Suppressor macrophage treated with lipopolysaccharide for 1 hour (primary cell): ENCODE results near the gene BCOR.

Source experiments
- DNase-seq, 3 donors: peaks; one replicate each; pipeline ENCODE4 v3.0.0-alpha.2; 2020 to 2022

The BCOR gene

DNA sequence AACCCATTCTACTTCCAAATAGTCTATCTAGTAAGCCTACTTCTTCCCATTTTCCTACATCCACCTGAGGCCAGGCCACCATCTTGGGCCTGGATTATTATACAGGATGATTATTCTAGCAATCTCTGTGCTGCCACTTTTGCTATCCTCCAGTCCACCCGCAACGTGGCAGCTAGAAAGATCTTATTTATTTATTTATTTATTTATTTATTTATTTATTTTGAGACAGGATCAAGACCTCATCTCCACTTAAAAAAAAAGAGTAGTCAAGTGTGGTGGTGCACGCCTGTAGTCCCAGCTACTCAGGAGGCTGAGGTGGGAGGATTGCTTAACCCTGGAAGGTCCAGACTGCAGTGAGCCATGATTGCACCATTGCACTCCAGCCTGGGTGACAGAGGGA lies 15.2 kb upstream of the BCOR start:
- peak in 1 of 3 donors; percentile 33 for DNase-seq

DNA sequence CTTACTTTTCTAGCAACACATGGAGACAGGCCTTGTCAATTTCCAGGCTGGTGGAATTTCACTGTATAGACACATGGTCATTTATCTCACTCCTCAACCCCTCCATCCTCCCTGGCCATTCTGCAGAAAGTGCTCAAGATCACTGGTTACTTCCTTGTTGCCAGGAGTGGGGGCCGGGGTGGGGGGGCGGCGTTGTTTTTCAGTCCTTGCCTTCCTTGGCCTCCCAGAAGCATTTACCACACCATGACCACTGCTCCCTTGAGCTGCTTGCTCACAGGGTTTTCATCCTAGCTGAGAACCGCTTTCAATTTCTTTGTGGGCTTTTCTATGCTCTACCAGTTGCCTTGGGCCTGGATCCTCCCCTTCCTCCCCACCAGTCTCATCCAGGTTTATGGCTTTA lies 14.1 kb upstream of the BCOR start:
- DNase-seq, result no peak

DNA sequence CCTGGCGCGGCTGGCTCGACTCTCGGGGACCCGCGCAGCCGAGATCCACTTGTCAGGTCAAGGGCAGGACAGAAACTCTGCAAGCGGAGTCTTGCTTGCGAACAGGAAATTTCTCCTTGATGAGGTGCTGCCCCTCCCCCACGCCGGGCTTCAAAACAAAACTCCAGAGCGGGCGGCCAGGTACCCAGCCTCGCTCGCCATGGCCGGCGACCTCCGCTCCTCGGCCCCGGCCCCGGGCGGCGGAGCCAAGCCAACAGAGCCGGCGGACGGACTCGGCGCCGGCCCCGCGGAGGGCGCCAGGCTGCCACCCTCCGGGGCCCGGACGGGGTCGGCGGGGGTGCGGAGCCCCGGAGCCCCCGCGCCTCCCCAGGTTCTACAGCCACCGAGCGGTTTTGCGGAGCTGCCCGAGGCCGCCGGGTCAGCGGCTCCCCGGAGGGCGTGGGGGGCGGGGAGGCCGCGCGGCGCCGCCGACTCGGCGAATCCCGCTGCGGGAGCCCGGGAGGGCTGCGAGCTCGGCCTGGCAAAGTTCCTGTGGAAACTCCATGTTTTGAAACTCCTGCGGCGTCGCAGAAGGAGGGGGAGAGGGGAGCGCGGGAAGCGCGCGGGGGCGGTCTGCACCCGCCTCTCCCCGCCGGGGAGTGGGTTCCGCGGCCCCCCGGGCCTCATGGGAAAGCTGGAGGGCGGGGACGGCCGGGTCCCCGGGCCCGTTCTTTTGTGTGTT lies 11.7 kb upstream of the BCOR start:
- peak; percentile 70 to 79 (median 76) for DNase-seq

DNA sequence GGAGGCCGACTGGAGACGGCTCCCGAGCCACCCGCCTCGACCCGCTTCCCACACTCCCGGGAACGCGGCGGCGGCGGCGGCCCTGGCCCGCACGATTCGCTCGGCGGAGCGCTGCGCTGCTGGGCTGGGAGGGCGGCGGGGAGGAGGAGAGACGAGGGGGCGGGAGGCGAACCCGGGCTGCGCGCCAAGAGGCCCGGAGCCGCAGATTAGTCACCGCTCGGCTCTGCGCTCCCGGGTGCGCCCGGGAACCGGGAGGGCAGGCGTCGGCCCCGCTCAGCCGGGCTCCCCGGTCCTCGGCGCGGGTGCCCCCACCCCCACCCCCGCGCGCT lies 11.2 kb upstream of the BCOR start:
- DNase-seq, result peak; percentile 72 to 88 (median 79)

DNA sequence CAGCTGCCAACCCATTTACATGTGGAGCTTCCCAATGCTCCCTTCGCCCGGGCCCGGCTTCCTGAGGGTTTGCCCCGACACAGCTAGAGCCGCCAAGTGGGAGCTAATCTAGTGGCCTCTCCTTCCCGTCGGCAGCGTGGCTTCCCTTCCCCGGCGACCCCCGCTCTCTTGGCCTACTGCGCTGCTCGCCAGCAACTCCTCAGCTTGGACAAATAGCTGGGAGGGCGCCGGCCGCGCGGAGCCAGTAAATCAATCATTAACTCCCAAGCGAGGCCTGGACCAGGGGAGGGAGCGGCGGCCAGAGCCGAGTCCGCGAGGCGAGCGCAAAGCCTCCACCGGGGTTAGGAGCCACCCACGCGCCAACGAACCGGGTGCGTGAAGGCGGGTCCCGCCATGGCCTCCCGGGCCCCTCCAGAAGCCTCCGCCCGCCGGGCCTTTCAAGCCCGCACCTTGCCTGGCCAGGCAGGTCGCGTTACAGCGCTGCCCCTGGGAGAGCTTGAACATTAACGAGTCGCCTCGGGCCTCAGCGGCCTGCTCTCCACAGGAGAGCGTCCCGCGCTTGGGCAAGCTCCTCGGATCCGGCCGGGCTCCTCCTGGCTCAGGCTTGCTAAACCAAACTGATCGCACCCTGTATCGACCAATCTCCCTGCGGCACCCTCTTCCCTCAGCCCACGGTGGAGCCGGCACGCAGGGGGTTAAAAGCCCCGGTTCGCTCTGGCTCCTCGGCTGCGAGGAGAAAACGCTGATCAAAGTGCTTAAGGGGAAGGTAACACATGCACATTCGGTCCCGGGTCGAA lies 10.6 kb upstream of the BCOR start:
- DNase-seq, result no peak

DNA sequence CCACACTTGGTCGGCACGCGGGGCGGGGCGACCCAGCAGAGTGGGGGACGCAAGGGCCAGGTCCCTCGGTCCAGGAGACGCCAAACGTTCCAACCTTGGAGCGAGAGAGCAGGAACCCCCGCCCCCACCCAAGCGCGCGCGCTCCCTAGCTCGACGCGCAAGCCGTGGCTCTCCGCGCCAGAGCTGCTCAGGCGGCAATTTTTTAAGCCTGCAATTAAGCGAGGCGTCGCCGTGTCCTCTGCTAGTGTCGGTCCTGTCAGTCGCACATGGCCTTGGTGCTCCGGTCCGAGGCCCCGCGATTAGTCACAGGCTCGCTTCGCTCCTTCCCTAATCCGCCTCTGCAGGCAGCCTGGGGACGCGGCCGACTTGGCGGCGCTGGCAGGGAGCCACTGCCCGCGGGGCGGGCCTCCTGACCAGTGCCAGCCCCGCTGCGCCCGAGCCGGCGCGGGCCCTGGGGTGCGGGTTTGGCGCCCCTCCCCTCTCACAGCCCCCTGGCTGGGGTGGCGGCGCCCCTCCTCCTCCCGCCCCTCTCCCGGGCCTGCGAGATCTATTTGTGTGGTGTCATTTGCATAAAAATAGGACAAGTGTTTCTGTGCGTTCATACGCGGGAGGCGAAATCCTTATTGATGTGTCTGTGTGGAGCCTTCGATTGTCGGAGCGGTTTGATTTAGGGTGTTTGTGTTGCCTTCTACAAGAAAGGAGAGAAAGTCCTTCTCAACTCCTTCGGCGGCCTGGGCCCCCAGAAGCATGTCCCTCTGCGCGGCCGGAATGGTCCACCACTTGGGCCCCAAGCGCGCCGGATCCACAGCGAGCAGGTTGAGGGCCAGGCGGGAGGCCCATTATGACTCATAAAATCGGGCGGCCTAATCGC lies 9.8 kb upstream of the BCOR start:
- peak; percentile 84 to 88 (median 87) for DNase-seq

DNA sequence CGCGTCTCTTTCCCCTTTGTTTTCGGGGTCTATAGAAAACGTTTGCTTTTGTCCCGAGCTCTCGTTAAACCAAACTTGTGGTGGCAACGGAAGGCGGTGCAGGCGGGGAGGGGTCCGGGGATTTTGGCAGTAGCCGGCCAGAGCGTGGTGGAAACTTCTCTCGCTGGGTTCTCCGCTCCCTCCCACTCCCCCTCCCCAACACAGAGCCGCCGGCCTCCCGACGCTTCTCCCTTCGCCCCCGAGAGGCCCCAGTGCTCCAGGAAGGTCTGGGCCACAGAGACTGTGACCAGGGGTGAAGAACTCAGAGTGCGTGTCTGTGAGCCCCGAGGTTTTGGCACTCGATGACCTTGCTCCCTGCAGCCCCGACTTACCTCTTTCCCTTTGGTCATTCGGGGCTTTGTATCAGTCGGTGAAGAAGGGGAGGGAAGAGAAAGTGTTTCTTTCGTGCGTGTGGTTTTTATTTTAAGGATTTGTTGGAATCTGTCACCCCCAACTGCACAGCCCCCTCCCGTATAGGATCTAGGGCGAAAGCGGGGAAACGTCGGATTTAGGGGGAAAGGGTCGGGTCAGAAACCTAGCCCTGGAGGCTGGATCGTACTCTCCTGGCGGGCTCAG lies 9.0 kb upstream of the BCOR start:
- no peak for DNase-seq

DNA sequence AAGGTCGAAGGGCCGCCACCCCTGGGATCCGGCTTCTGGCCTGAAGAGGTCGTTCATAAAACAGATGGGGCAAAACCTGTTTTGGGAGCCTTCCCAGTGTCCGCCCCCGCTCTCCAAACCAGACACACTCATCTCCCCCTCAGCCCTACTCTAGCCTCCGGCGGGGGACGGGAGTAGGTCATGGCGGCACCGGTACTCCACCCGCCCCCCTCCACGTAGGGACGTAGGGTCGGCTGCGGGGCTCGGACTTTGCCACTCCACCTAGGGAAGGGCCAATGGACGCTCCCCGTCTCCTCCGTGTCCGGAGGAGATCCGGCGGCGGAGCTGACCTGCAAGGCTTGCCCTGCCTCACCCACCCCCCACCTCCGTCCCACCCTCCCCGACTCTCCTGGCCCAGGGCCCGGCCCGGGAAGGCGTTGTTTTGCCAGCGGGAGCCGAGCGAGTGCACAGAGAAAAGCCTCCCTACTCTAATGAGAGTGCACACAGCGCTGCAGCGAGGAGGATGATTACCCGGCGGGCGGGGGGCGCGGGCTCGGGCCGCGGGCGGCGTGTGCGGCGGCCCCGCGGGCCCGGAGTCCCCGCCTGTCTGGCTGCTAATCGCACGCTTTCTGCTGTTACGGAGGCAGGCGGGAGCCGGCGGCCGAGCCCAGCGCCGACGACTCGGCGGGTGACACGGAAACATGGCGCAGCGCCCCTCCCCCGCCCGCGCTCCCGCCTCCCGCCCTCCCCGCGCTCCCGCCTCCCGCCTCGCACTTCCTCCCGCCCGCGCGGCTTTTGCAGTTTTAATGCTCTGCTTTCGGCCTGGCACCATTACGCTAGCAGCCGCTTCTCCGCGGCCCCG lies 8.3 kb upstream of the BCOR start:
- DNase-seq, result peak; percentile 69 to 87 (median 80)

DNA sequence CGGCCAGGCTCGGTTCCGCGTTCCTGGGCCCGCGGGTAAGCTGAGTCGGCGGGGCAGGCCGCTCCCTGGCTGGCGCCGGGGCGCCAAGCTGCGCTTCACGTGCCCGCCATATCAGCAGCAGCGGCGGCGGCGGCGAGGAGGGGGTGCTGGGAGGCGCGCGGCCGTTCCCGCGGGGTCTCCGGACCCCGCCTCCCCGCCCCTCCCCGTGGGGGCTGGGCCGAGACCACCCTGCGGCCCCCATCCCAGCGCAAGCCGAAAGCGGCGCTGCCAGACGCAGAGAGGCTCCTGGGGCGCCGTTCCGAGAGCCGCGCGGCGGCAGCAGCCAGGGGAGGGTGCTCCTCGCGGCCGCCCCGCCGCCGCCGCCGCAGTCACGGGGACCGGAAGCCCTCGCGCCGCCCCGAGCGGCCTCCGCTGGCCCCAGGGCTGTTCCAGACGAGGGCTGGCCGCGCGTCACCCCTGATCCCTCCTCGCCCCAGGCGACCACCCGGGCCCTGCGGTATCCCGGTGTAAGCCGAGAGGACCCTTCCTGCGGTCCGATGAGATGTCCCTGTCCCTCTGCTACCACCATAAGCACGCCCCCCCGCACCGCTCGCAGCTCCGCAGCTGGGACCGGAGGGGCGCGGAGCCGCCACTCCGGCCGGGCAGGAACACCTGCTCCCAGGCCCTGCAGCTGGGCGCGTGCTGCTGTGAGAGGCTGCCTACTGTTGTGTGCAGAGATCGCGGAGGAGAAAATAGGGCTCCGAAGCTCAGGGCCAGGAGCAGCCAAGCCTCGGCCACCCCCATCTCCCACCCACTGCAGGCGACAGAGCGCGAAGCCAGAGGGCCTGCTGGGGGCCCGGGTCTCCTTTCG lies 7.5 kb upstream of the BCOR start:
- peak; percentile 39 to 74 (median 50) for DNase-seq

DNA sequence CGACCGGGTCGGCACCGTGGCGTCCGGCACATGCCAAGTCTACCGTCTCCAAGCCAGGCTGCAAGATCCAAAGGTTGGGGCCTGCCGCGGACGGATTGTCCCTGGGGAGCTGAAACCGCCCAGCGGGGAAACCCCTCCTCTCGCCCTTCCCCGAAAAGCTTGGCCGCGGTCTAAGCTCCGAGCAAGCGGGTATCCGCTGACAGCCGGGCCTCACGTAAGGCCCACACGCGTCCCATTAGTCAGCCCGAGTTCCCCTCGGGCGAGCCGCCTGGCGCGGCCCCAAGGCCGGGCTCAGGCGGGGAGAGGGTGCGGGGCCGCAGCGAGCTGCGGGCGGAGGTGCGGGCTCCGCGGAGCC lies 6.8 kb upstream of the BCOR start:
- DNase-seq, result peak; percentile 90 to 93 (median 92)

DNA sequence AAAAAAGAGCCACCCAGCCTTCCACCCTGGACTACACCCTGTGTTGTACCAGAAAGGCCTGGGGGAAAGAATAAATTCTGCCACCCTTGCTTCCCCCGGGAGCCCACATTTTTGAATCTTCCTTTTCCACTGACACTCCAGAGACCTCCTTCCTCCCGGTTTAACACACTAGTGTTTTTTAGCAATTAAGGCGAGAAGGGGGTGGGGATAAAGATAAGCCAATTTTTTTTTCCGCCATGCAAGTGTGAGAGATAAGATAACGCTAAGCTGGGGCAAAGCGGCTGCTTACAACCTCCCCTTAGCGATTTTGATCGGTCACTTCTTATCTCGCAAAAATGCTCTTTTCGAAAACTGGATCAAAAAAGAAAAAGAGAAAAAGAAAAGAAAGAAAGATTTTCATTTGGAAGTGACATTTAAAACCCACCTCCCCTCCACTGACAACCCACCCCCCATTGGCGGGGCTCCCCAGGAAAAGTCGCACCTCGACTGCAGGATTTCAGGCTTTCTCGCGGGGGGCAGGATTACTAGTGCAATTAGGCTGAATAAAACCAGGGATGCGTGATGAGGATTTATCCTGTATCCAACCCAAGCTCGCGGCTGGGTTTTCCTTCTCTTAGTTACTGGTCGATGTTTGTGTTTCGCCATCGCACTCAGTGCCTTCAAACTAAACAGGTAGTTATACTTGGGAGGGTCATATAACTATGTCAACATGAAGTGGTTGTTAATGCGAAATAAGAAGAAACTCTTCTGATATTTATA lies 6.0 kb upstream of the BCOR start:
- no peak for DNase-seq

DNA sequence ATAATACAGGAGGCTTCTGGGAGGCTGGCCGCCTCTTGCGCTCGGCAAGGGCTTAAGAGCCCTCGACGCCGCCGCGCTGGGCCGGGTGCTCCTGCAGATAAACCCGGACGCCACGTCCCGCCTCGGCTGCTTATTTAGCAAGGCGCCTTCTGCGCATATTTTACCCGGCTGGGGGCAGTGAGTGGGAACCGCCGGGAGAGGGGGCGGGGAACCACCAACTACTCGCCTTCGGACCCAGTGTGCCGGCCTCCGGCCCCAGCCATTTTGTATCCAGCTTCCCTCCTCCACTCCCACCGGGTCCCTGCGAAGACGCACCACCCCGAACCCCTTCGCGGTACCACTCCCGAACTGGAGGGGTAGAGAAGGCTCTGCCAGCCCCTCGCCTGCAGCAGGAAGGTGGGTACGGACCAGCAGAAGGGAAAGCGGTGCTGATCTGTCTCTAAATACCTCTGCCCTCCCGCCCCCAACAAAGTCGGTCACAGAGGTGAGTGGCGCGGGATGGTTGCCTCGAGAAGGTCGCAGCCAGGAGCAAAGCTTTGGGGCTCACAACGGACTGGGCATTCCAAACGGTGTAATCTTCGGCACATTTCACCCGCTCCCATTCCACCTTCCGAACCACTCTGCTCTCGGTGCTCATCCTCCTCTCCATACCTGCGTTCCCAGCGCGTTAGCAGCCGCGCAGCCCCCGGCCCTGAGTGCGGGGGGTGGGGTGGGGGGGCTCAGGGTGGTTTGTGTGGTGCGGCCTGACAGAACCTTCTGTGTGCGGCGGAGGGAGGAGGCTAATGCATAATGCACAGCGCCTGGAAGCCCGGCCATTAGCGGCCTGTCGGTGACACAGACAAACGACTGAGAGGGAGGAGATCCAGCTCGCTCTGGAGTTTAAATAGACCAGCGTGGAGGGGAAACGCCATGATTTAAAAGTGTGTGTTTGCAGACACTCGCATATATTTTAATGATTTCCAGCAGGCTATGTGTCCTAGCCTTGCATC lies 4.9 kb upstream of the BCOR start:
- DNase-seq, result no peak

DNA sequence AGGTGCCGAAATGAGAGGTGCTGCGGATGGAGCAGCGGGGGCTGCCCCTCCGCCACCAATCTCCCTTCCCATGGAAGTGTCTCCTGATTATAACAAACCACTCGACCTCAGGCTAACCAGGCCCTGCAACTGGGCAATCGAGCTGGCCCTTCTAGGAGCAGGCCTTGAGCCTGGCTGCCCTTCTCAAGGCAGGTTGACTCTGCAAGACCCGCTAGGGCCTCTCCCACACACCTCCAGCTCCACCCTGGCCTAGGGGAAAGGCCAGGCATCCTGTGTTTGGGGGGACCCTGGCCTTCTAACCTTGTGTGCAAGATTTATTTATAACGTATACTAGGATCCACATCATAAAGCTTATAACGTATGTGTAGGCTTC lies 3.7 kb upstream of the BCOR start:
- no peak for DNase-seq

DNA sequence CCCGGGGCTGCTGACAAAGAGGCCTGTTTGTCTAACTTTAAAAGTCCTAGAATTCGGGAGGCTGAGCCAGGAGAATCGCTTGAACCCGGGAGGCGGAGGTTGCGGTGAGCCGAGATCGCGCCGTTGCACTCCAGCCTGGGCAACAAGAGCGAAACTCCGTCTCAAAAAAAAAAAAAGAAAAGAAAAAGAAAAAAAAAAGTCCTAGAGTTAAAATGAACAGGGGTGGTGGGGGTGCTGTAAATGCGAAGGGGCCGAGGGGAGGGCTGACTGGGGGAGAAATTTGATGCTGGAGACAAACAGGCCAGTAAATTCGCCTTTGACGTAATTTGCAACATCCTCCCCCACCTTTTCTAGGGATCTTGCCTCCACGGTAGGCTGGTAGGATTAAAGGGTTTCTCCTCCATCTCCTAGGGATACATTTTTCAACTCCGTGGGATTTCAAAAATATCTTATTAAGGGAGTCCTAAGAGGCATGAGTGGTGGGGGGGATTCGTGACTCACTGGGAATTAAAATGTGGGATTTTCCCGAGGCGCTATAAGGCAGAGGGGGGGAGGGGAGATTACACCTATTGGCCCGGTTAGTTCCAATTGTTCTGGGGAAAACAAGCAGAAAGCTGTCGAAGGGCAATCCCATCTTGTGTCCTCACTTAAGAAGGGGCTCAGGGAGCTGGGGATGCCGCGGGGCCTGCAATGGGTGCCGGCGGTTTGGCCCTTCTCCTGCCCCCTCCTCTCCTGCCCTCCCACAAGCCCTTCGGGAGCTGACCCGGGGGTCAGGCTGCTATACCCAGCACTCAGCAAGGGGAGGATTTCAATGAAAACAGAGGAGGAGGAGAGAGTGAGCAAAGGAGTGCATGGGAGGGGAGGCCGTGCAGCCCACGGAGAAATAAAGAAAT lies 3.0 kb upstream of the BCOR start:
- no peak for DNase-seq

DNA sequence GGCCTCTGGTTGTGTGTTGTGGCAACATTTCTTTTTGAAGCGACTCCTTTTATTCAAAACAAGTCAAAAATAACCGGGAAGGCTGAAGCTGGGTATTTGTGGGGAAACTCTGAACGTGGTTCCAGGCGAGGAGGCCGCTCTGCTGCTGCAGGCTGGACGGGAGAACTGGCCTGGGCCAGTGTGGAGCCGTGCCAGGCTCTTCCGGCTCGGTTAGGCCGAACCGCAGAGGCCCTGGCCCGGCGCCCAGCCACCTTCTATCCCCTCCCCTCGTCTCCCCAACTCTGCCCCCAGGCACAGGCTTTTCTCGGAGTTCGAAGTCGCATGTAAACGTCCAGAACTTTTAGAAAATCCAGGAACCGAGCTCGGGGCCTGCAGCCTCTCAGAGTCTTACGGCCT lies 2.4 kb upstream of the BCOR start:
- DNase-seq, result peak in 2 of 3 donors; percentile 43 to 50

DNA sequence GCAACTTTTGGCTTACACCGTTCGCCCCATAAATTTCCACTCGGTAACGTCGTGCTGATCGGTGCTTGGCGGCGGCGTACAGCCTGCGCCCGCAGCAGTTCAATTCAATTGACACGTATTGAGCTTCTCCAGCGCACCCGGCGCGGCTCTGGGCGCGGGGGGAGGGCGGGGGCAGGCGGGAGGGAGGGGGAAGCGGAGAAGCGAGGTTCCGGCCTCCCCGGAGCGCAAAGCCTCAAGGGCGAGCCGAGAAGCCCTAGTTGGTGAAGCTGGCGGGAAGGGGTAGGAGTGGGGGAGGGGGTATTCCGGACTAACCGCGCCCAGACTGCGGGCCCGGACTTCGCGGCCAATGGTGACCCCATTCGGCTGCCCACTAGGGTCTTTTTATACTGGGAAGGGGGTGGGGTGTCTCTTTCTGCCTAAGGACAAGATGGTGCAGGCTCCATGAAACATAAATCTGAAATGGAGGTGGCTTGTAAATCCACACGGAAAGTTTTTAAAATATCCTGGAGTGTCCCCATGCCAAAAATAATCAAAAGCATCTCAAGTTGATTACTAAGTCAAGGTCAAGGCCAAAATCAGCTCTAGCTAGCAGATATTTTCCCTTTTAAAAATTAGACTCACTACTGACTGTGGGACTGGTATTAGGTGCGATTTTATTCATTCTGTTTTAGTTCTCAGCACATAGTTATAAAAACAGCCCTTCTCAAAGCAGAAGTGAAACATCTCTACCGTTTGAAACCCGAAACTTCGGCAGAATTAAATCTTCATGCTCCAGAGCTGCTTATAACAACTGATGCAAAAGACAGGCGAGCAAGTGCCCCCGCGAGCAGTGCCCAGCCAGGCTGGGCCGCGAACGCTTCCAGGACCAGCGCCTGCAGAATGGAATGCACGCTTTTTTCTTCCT lies 1.5 kb upstream of the BCOR start:
- DNase-seq, result peak; percentile 35 to 60 (median 39)
